ENCODE results near the gene STPG2. TPM values are rescaled to one million over a fixed set of nuclear protein-coding genes. Genes with fewer than 3 reads are reported as not detected.
"Not testable (repeated sequence)": the region's sequence is repeated elsewhere in the genome, so short reads cannot be mapped to it uniquely, and the experiment has no call there.

STPG2 gene
- total and polyA plus RNA-seq, 2 of the 4 experiments (the other 2 are of a cell fraction) = not detected

DNA sequence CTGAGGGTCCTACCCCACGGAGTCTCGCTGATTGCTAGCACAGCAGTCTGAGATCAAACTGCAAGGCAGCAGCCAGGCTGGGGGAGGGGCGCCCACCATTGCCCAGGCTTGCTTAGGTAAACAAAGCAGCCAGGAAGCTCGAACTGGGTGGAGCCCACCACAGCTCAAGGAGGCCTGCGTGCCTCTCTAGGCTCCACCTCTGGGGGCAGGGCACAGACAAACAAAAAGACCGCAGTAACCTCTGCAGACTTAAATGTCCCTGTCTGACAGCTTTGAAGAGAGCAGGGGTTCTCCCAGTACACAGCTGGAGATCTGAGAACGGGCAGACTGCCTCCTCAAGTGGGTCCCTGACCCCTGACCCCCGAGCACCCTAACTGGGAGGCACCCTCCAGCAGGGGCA, 509.4 kb downstream of the STPG2 start:
- dilution Hi-C loops (cut with HindIII; ENCODE audit: low sequenced_read_pairs, unreplicated experiment); H2AFZ ChIP-seq (replicated peaks; ENCODE audit: low read length, poor library complexity); H3K56ac ChIP-seq (ENCODE audit: extremely low read depth, insufficient read depth, low read length); H4K5ac ChIP-seq (ENCODE audit: low read depth, low read length); H3K9me3 ChIP-seq (ENCODE audit: control insufficient read depth, insufficient read depth, low read length); H3K36me3 ChIP-seq (ENCODE audit: control insufficient read depth, insufficient read depth, low read length); H2AK9ac ChIP-seq (replicated peaks; ENCODE audit: low read depth, low read length, poor library complexity); H3K9ac ChIP-seq (ENCODE audit: low read depth, low read length); BruUV-seq (replicated peaks); H3K27ac ChIP-seq (ENCODE audit: insufficient read depth, low read length); CTCF ChIA-PET; H2BK120ac ChIP-seq (ENCODE audit: low read depth, low read length); H4K8ac ChIP-seq (ENCODE audit: low read depth in 2 of 2, low read length in 2 of 2); H3K18ac ChIP-seq (ENCODE audit: low read depth, low read length); H2BK20ac ChIP-seq (ENCODE audit: low read depth, low read length); H3K9me1 ChIP-seq (ENCODE audit: insufficient read depth, low read length); H2AK5ac ChIP-seq (ENCODE audit: low read depth, low read length); H3K79me1 ChIP-seq (ENCODE audit: low read depth in 1 of 2, low read length in 2 of 2); H3K4ac ChIP-seq (ENCODE audit: low read depth, low read length); H3K4me1 ChIP-seq (ENCODE audit: control insufficient read depth, insufficient read depth, low read length); H3K4me3 ChIP-seq (ENCODE audit: insufficient read depth, low read depth, low read length); H3K23ac ChIP-seq (ENCODE audit: low read depth, low read length); in situ Hi-C loops (cut with MboI; ENCODE audit: low sequenced_read_pairs); H3K27me3 ChIP-seq (ENCODE audit: control insufficient read depth, insufficient read depth, low read length); DNase-seq; ATAC-seq (ENCODE audit: low read depth); intact Hi-C loops (cut with micrococcal nuclease); H3K14ac ChIP-seq (replicated peaks; ENCODE audit: low read depth, low read length); H3K4me2 ChIP-seq (ENCODE audit: low read depth, low read length); H2BK15ac ChIP-seq (ENCODE audit: low read depth, low read length); POLR2A ChIA-PET (ENCODE audit: unreplicated experiment); H4K91ac ChIP-seq (ENCODE audit: insufficient read depth, low read depth, low read length); H2BK5ac ChIP-seq (ENCODE audit: low read depth, low read length, poor library complexity, severe bottlenecking); H4K20me1 ChIP-seq (ENCODE audit: insufficient read depth, low read length): not testable (repeated sequence)
- WGBS, 2 experiments (ENCODE audit: extremely low coverage in 2 of 2, insufficient read length in 1 of 2) = no CpG with 5 or more reads among the region's 8 CpGs
